ENCODE data around the gene TEDC1.

The TEDC1 gene

DNA sequence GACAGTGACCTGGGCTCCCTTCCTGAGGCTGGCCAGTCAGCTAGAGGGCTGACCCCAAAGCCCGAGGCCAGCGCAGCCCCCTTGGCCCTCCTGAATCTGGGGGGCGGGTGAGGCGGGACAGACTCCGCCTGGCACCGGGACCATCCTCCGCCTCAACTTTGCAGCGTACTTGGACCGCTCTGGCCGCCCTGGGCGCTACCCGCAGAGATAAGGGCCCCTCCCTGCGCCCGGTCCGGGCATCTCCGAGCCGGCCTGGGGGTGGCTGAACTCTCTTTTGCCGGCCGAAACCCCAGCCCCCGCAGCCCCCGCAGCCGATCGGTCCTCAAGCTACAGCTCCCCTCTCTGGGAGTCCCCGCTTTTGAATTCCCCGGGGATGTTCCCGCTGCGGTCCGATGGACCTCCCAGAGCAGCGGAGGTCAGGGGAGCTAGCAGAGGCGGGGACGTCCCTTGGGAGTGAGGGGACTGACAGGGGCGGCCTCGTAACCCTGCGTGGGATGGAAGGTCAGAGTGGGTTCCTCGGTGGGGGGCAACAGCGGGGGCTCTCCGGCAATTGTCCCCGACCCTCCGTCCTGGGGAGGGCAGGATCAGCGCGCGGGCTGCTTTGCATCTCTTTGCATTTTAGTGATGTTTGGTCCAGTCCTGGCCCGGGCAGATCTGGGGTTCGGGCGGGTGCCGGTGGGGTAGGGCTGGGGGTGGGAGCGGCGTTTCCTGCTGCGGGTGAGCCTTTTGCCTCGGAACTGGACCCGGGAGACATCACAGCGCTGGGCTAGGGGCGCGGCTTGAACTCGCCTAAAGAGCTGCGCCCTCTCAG is 4.7 kb upstream of the TEDC1 start, which contains the start of gene CRIP1:
TSS of gene CRIP1 (plus strand) at position 724 of the 811 bp plus-strand sequence. CDS start 374 bp downstream, outside the sequence.
- DNase-seq = no peak

- DNase-seq = peak; percentile 58
Measured at GRCh38 chr14:105486974-105487448, 4.0 kb upstream of the TEDC1 start.

GRCh38 chr14:105487449-105487985 is 3.5 kb upstream of the TEDC1 start:
- DNase-seq = peak; percentile 78

DNA sequence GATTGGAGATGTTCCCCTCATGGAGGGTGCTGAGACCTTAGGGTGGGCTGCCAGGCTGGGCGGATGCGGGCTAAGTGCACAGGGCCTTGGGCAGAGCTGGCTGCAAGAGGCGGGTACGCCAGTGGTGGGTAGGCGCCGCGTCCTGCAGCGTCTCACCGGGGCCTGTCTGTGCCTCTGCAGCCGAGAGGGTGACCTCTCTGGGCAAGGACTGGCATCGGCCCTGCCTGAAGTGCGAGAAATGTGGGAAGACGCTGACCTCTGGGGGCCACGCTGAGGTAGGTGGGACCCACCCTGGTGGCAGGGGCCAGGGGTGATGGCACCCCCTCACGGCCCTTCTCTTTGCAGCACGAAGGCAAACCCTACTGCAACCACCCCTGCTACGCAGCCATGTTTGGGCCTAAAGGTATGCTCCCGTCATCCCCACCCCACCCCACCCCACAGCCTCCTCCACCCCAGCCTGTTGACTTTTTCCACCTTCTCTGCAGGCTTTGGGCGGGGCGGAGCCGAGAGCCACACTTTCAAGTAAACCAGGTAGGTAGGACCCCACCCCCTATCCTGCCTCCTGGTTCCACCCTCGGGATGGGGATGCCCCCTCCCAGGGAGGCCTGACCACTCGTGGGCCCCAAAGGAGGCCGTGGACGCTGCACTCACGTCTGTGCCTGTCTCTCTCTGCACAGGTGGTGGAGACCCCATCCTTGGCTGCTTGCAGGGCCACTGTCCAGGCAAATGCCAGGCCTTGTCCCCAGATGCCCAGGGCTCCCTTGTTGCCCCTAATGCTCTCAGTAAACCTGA is 2.9 kb upstream of the TEDC1 start:
- DNase-seq = peak; percentile 47

GRCh38 chr14:105488781-105489541 is 2.1 kb upstream of the TEDC1 start:
- DNase-seq = no peak

DNA sequence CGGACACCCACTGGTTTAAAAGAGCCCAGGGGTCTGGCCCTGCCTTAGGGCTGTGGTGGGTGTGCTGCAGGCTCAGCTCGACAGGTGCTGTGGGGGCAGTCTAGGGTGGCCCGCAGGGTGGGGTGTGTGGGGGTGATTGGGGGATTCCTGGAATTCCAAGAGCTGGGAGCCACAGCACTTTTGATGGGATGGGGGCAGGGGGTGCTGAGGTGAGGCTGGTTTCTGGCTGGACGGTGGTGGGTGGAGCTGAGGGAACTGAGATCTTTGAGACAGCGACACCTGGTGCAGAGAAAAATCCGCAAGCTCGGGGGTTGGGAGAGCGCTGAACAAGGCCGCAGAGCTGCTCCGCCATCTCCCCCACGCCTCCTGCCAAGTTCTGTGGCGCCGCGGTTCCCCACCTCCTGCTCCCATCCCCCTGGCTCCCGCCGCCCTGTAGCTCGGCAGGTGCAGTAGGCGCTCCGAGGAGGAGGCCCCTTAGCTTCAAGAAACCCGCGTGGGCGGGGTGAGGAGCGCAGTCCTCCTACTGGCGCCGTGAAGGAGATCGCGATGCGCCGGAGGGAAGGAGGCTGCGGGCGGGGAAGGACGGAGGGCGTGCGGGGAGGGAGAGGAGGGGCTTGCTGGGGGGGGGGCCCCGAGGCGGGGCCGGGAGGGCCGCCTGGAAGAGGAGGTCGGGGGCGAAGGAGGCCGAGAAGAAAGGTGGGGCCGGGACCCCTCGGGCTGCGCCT is 1.3 kb upstream of the TEDC1 start:
- peak; percentile 70 for DNase-seq

- no peak for DNase-seq
Measured at GRCh38 chr14:105490267-105490571, 827 bp upstream of the TEDC1 start.

DNA sequence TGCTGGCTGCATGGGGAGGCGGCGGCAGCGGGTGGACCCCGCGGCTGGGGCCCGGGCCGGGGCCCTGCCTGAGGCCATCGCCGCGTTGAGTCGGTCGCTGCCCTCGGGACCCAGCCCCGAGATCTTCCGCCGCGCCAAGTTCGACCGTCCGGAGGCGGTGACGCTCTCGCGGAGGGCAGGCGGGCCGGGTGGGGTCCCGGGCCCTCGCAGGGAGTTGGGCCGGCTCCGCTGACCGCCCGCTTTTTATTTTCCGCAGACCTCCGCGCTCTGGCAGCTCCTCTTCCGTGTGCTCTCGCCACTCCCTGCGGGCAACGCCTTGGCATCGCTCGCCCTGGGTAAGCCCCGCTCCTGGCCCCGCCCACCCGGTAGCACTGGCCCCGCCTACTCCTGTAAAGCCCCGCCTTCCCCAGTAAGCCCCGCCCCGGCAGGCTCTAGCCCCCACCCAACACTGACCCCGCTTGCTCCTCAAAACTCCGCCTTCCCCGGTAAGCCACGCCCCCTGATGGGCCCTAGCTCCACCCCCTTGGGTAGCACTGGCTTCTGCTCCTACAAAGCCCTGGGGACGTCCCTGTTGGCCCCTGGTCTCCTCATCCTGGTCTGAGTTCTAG is 424 bp downstream of the TEDC1 start:
- peak; percentile 73 for DNase-seq

- no peak for DNase-seq
Measured at GRCh38 chr14:105492031-105492970, 1.3 kb downstream of the TEDC1 start.

DNA sequence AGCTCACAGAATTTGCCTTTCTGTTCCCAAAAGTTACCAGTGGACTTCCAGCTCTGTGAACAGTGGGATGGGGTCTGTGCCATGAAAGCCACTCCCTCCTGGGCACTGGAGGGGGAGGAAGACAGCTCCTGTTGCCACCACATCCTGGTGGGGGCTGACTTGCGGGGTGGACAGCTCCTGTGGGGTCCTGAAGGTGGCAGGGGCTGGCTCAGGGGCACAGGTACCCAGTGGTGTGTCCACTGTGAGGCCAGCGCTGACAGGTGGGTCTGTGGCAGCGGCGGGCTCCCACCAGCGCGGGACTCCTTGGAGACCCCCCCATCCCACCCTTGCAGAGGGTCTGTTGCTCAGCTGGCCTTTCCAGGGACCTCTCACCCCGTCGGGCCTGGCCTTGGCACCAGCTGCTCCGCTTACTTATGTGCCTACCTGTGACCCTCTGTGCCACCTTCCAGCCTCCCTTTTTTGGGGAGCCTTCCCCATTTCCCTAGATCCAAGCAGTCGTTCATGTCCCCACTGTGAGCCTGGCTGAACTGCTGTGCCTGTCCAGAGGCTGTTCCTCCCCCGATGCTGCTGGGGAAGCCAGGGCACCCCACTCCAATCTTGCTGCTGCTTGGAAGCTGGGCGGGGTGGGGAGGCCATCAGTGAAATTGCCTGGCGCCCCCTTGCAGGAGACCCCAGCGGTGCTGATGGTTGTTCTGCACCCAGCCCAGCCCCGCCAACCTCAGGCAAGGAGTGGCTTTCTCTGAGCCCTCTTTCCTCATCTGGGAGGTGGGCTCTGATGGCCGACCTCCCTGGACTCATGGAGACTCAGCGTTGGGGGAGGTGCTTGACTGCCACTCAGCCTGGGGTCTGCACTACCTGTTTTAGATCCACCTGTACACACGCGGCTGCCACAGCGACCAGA is 2.2 kb downstream of the TEDC1 start:
- DNase-seq = no peak

DNA sequence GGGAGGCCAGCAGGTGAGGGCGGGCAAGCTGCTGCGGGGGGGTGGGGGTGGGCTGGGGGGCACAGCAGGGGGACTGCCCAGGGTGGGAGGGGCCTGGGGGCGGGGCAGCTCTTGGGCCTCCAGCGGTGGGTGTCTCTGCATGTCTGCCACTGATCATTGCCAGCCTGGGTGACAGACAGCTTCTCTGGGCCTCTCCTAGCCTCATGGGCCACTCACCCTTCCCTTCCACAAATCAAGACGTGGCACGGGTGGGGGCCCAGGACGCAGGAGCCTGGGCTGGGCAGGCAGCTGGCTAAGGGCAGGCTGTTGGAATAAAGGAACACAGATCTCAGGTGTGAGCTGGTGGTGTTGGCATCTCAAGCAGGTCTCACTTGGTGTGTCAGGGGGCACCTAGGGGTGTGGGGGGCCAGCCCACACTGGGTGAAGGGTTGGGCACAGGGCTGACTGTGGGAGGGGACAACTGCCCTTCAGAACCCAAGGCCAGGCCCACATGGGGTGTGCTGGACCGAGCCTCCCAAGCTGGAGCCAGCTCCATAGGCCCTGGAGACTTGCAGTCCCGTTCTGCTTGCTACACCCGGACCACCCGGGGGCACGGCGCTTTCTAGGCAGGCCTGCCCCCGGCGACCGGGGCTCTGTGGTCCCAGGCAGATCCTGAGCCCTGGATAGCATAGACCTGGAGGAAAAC is 3.0 kb downstream of the TEDC1 start:
- no peak for DNase-seq

- no peak for DNase-seq
Measured at GRCh38 chr14:105494606-105494929, 3.5 kb downstream of the TEDC1 start.

DNA sequence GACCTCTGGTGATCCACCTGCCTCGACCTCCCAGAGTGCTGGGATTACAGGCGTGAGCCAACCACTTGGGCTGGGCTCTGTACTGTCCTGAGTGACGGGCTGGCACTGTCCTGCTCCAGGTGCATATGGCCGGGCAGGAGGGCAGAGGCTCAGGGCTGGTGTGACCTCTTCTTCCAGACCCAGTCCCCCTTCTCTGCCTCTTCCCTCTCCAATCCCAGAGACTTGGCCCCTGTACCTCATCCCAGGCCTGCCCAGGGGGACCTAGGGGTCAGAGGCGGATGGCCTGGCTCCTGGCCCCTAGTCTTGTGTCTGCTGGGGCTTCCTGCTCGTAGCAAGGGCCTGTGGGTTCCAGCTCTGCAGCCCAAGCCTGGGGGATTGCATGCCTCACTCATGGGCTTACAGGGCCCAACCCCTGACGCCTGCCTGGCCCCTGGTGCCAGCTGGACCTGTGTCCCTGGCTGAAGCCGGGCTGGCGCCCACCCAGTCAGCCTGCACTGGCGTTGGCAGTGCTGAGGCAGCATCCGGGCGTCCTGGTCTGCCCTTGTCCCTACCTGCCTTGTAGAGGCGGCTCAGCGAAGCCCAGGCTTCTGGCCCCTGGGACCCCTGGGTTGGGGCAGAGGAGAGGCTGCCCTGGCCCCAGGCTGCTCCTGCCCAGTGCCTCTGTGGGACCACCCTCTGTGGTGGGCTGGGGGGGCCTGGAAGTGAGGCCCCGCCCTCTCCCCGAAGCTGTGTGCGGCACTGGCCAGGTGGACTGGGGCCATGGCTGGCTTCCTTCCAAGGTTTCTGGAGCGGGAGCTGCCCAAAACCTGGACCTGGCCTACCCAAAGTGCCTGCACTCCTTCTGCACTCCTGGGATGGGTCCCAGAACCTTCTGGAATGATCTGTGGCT is 4.3 kb downstream of the TEDC1 start:
- DNase-seq = no peak

- no peak for DNase-seq
Measured at GRCh38 chr14:105495990-105496830, 5.2 kb downstream of the TEDC1 start.

DNA sequence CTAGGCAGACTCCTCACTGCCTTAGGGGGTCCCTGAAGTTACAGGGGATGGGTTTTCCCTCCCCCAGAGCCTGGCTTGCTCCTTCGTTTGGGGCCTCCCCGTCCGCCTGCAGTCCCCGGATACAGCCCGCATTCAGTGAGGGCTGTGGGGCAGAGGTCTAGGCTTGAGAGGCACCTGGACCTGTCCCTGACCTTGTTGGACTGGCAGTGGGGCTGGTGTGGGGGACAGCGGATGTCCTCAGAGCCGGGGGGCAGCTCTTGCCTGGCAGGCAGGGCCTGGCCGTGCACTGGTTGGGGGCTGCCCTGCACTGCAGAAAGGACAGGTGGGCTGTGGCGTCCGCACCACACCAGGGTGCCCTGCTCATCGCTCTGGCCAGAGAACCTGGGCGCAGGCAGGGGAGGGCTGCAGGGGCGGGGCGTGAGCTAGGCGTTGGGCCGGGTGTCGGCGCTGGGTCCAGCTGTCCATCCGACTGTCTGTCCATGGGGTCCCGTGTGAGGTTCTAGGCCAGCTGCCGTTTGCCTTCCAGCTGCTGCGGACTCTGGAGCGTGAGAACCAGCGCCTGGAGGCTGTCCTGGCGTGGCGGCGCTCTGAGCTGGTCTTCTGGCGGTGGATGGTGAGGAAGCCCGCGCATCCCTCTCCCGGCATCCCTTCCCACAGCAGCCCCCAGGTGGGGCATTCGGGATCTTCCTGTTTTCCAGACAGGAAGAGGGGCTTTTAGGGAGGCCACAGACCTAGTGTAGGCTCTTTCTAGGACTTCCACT is 6.0 kb downstream of the TEDC1 start:
- no peak for DNase-seq
